Transverse colon (tissue), 3 donors: Measurements from ENCODE around the gene GALR2.

ENCODE experiments used
- POLR2A ChIP-seq: fragments of 450-650 bp; IDR thresholded peaks from one replicate; pipeline ENCODE4 v1.6.1; 2016; ENCODE audit warnings: antibody characterized with exemption, mild to moderate bottlenecking, moderate library complexity
- TF ChIP-seq, protein P1 (sequence below), 5 experiments: fragments of 200-600 bp in 3 of 5; fragments of 450-650 bp in 2 of 5; sonication (generic) in 3 of 5; IDR thresholded peaks; 1 replicate in 2 of 5; 2 replicates in 3 of 5; pipeline ENCODE4 v1.5.1; 2016 to 2017; ENCODE audit warnings: antibody characterized with exemption in 5 of 5, inconsistent platforms in 3 of 5, mild to moderate bottlenecking in 2 of 5, moderate library complexity in 1 of 5

DNA sequence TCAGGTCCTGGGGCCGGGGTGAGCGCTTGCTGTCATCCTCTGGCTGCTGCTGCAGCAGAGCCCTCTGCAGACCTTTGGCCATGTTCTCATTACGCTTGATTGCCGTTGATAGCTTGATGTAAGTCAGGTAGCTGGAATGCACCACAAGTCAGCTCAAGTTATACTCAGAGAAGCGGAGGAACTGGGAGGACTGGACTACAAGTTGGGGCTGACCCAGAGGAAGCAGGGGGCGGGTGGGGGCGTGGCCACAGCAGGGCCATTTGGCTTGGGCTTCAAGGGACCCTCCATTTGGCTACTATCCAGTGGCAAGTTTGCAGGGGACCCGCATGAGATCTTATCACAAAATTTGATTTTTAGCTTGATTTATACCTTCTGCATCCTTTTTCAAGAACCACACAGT lies 28.5 kb upstream of the GALR2 start:
- TF ChIP-seq POLR2A, result no peak
- TF ChIP-seq, protein P1, sequence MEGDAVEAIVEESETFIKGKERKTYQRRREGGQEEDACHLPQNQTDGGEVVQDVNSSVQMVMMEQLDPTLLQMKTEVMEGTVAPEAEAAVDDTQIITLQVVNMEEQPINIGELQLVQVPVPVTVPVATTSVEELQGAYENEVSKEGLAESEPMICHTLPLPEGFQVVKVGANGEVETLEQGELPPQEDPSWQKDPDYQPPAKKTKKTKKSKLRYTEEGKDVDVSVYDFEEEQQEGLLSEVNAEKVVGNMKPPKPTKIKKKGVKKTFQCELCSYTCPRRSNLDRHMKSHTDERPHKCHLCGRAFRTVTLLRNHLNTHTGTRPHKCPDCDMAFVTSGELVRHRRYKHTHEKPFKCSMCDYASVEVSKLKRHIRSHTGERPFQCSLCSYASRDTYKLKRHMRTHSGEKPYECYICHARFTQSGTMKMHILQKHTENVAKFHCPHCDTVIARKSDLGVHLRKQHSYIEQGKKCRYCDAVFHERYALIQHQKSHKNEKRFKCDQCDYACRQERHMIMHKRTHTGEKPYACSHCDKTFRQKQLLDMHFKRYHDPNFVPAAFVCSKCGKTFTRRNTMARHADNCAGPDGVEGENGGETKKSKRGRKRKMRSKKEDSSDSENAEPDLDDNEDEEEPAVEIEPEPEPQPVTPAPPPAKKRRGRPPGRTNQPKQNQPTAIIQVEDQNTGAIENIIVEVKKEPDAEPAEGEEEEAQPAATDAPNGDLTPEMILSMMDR (IDR thresholded peaks at IDR 0.05), result no peak
